Liver (tissue), 9 donors: ENCODE measurements around the gene IDH3A. TPM values are rescaled to one million over a fixed set of nuclear protein-coding genes. Genes with fewer than 3 reads are reported as not detected.

Source experiments
- DNase-seq: peaks from one replicate; pipeline ENCODE4 v3.0.0-alpha.2; 2017; ENCODE audit warnings: low spot score
- H3K27ac ChIP-seq, 2 donors: one replicate each; pipeline ENCODE4 v1.7.0; 2013; ENCODE audit warnings: inconsistent platforms in 2 of 2, low read length in 2 of 2, control low read depth in 1 of 2, low read depth in 1 of 2, mild to moderate bottlenecking in 1 of 2
- H3K27me3 ChIP-seq, 4 donors: one replicate each; pipeline versions ENCODE4 v1.6.1 to v1.7.0; 2013; ENCODE audit warnings: low read length in 3 of 4, inconsistent platforms in 1 of 4, mild to moderate bottlenecking in 1 of 4, moderate library complexity in 1 of 4; ENCODE audit not compliant: control insufficient read depth in 4 of 4, insufficient read depth in 4 of 4
- H3K36me3 ChIP-seq, 4 donors: one replicate each; pipeline versions ENCODE4 v1.6.1 to v1.7.0; 2013; ENCODE audit warnings: low read length in 3 of 4, mild to moderate bottlenecking in 3 of 4, low read depth in 1 of 4, moderate library complexity in 1 of 4; ENCODE audit not compliant: control insufficient read depth in 4 of 4, insufficient read depth in 3 of 4
- H3K4me1 ChIP-seq, 4 donors: one replicate each; pipeline versions ENCODE4 v1.6.1 to v1.7.0; 2013; ENCODE audit warnings: low read length in 3 of 4, mild to moderate bottlenecking in 3 of 4, moderate library complexity in 1 of 4; ENCODE audit not compliant: control insufficient read depth in 4 of 4, insufficient read depth in 4 of 4
- H3K4me3 ChIP-seq, 3 donors: one replicate each; pipeline versions ENCODE4 v1.6.1 to v1.7.0; 2013; ENCODE audit warnings: low read length in 3 of 3, control low read depth in 1 of 3, low read depth in 1 of 3, mild to moderate bottlenecking in 1 of 3
- H3K9ac ChIP-seq, 2 donors: one replicate each; pipeline ENCODE4 v1.7.0; 2013; ENCODE audit warnings: low read length in 2 of 2, mild to moderate bottlenecking in 2 of 2, moderate library complexity in 2 of 2, control low read depth in 1 of 2, low read depth in 1 of 2
- H3K9me3 ChIP-seq, 4 donors: one replicate each; pipeline versions ENCODE4 v1.6.1 to v1.7.0; 2013; ENCODE audit warnings: low read length in 3 of 4; ENCODE audit not compliant: control insufficient read depth in 4 of 4
- CTCF ChIP-seq: fragments of 150-350 bp; IDR thresholded peaks from 2 replicates; pipeline ENCODE4 v1.5.1; 2017; ENCODE audit warnings: improper control_type of control experiment, low read depth, low read length; ENCODE audit not compliant: missing input control
- EGR1 ChIP-seq, 2 donors: IDR thresholded peaks; 2 replicates each; pipeline ENCODE4 v1.6.1; 2016 to 2018; ENCODE audit warnings: antibody characterized with exemption in 2 of 2, low read depth in 2 of 2
- FOXA2 ChIP-seq: IDR thresholded peaks from 2 replicates; pipeline ENCODE4 v1.6.1; 2016; ENCODE audit warnings: antibody characterized with exemption
- GABPA ChIP-seq, 2 donors: IDR thresholded peaks in 1 of 2; conservative IDR thresholded peaks in 1 of 2; 2 replicates each; pipeline ENCODE4 v1.6.1; 2016; ENCODE audit warnings: antibody characterized with exemption in 2 of 2, mild to moderate bottlenecking in 1 of 2, moderate library complexity in 1 of 2
- HNF4A ChIP-seq, 2 donors: conservative IDR thresholded peaks; 2 replicates each; pipeline ENCODE4 v1.6.1; 2016; ENCODE audit warnings: antibody characterized with exemption in 2 of 2, mild to moderate bottlenecking in 2 of 2
- HNF4G ChIP-seq: IDR thresholded peaks from 2 replicates; pipeline ENCODE4 v1.6.1; 2016; ENCODE audit warnings: antibody characterized with exemption
- JUND ChIP-seq, 2 donors: IDR thresholded peaks; 2 replicates each; pipeline ENCODE4 v1.6.1; 2016; ENCODE audit warnings: antibody characterized with exemption in 2 of 2
- NR2F2 ChIP-seq: IDR thresholded peaks from 2 replicates; pipeline ENCODE4 v1.6.1; 2016; ENCODE audit warnings: antibody characterized with exemption
- RAD21 ChIP-seq, 2 donors: IDR thresholded peaks; 2 replicates each; pipeline ENCODE4 v1.6.1; 2016; ENCODE audit warnings: antibody characterized with exemption in 2 of 2, mild to moderate bottlenecking in 2 of 2
- RXRA ChIP-seq, 2 donors: IDR thresholded peaks; 2 replicates each; pipeline ENCODE4 v1.6.1; 2017 to 2018; ENCODE audit warnings: antibody characterized with exemption in 2 of 2, mild to moderate bottlenecking in 1 of 2
- SP1 ChIP-seq: IDR thresholded peaks from 2 replicates; pipeline ENCODE4 v1.6.1; 2018; ENCODE audit warnings: antibody characterized with exemption, mild to moderate bottlenecking
- TAF1 ChIP-seq: conservative IDR thresholded peaks from 2 replicates; pipeline ENCODE4 v1.6.1; 2016; ENCODE audit warnings: antibody characterized with exemption, mild to moderate bottlenecking
- YY1 ChIP-seq: IDR thresholded peaks from 2 replicates; pipeline ENCODE4 v1.6.1; 2016; ENCODE audit warnings: antibody characterized with exemption, mild to moderate bottlenecking
- ZBTB33 ChIP-seq: IDR thresholded peaks from 2 replicates; pipeline ENCODE4 v1.6.1; 2016; ENCODE audit warnings: antibody characterized with exemption
- WGBS: extraction: QIAGEN DNeasy Blood & Tissue Kit; methylation state at CpG from one replicate; pipeline ENCODE4 v1.1.7; 2013; 5-methylcytosine and 5-hydroxymethylcytosine counted together
- polyA plus RNA-seq, 2 donors: library from polyadenylated mRNA; stranded (reverse) in 1 of 2; unstranded in 1 of 2; fragments of 200-250 nt in 1 of 2; fragments of >200 nt in 1 of 2; fragmentation: Nextera tagmentation in 1 of 2; extraction: Ambion mirVana in 1 of 2; gene quantifications; one replicate each; pipeline versions ENCODE4 v1.2.1 to v1.2.3, GENCODE V29; 2013 to 2015
- total RNA-seq, 2 donors: library from RNA; depleted of rRNA; stranded (reverse); fragments of >200 nt; gene quantifications; one replicate each; pipeline ENCODE4 v1.2.3, GENCODE V29; 2014
- TF ChIP-seq, protein P1 (sequence below): IDR thresholded peaks from 2 replicates; pipeline ENCODE4 v1.6.1; 2016; ENCODE audit warnings: antibody characterized with exemption
- TF ChIP-seq, protein P2 (sequence below): IDR thresholded peaks from 2 replicates; pipeline ENCODE4 v1.6.1; 2016; ENCODE audit warnings: antibody characterized with exemption, mild to moderate bottlenecking
- TF ChIP-seq, protein P3 (sequence below): IDR thresholded peaks from 2 replicates; pipeline ENCODE4 v1.6.1; 2016; ENCODE audit warnings: antibody characterized with exemption
- donor health status: healthy.
- donor health status: healthy.
- donor health status: healthy.
- donor health status: healthy.
- donor health status: healthy.

IDH3A gene
- total and polyA plus RNA-seq, 4 donors, result 13.5 to 51.7 (median 24.0) TPM

DNA sequence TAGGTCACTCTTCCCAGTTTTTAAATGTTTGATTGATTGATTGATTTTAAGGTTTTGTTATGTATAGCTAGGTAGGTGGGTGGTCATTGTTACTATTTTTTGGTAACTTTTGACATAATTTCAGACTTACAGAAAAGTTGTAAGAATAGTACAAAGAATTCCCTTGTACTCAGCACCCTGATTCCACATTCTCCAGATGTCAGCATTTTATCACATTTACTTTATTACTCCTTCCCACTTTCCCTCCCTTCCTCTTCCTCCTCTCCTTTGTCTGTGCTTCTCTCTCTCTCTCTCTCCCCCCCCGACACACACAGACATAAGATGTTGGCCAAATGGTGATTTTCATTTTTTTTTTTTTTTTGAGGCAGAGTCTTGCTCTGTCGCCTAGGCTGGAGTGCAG is 14.8 kb downstream of the IDH3A start:
- Histone ChIP-seq H3K9me3 (no peaks in the 10 kb centered on the region), H3K4me1 (no peaks in the 10 kb centered on the region), H3K4me3 (no peak overlapping the region), H3K27me3 (no peaks in the 10 kb centered on the region), H3K9ac (no peak overlapping the region), H3K36me3 (peaks cover 19 to 62% (median 45%) of the 10 kb centered on the region in 4 donors), H3K27ac (no peak overlapping the region)
- TF ChIP-seq, protein P1, sequence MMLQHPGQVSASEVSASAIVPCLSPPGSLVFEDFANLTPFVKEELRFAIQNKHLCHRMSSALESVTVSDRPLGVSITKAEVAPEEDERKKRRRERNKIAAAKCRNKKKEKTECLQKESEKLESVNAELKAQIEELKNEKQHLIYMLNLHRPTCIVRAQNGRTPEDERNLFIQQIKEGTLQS, result no peak
- TF ChIP-seq FOXA2 (no peak), GABPA (IDR thresholded peaks at IDR 0.05 in 1 of 2, conservative IDR thresholded peaks at IDR 0.05 in 1 of 2) (no peak), NR2F2 (no peak), ZBTB33 (no peak), YY1 (no peak), JUND (IDR thresholded peaks at IDR 0.05) (no peak), CTCF (no peak), EGR1 (IDR thresholded peaks at IDR 0.05; ENCODE audit: low read depth in 2 of 2) (no peak), SP1 (no peak), HNF4A (conservative IDR thresholded peaks at IDR 0.05) (no peak), RAD21 (IDR thresholded peaks at IDR 0.05) (no peak), TAF1 (no peak), RXRA (IDR thresholded peaks at IDR 0.05) (no peak), HNF4G (no peak)
- TF ChIP-seq, protein P2, sequence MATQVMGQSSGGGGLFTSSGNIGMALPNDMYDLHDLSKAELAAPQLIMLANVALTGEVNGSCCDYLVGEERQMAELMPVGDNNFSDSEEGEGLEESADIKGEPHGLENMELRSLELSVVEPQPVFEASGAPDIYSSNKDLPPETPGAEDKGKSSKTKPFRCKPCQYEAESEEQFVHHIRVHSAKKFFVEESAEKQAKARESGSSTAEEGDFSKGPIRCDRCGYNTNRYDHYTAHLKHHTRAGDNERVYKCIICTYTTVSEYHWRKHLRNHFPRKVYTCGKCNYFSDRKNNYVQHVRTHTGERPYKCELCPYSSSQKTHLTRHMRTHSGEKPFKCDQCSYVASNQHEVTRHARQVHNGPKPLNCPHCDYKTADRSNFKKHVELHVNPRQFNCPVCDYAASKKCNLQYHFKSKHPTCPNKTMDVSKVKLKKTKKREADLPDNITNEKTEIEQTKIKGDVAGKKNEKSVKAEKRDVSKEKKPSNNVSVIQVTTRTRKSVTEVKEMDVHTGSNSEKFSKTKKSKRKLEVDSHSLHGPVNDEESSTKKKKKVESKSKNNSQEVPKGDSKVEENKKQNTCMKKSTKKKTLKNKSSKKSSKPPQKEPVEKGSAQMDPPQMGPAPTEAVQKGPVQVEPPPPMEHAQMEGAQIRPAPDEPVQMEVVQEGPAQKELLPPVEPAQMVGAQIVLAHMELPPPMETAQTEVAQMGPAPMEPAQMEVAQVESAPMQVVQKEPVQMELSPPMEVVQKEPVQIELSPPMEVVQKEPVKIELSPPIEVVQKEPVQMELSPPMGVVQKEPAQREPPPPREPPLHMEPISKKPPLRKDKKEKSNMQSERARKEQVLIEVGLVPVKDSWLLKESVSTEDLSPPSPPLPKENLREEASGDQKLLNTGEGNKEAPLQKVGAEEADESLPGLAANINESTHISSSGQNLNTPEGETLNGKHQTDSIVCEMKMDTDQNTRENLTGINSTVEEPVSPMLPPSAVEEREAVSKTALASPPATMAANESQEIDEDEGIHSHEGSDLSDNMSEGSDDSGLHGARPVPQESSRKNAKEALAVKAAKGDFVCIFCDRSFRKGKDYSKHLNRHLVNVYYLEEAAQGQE, result no peak
- TF ChIP-seq, protein P3, sequence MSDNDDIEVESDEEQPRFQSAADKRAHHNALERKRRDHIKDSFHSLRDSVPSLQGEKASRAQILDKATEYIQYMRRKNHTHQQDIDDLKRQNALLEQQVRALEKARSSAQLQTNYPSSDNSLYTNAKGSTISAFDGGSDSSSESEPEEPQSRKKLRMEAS, result no peak
- 92% methylated on average over 2 of the region's 2 CpGs for WGBS
- DNase-seq, result no peak
